Natural killer cell (primary cell): ENCODE data around the gene KRT32. TPM values are rescaled to one million over a fixed set of nuclear protein-coding genes. Genes with fewer than 3 reads are reported as not detected.

Source experiments
- ATAC-seq, 3 donors: fragments of 150-1000 bp in 2 of 3; fragments of 200-7000 bp in 1 of 3; cut with Tn5 transposase; 1 replicate in 1 of 3; 2 replicates in 2 of 3; pipeline ENCODE4 v1.10.0; 2021; ENCODE audit warnings: mild to moderate bottlenecking in 2 of 3, moderate library complexity in 2 of 3
- DNase-seq, 2 donors: peaks; one replicate each; pipeline versions ENCODE4 v3.0.0 to v3.0.0-alpha.2; 2013 to 2021; ENCODE audit warnings: mixed read lengths in 1 of 2
- H3K27ac ChIP-seq: one replicate; pipeline ENCODE4 v1.5.1; 2013; ENCODE audit warnings: mild to moderate bottlenecking, low read length
- H3K27me3 ChIP-seq: one replicate; pipeline ENCODE4 v1.6.1; 2013; ENCODE audit warnings: low read length; ENCODE audit not compliant: control insufficient read depth, insufficient read depth
- H3K36me3 ChIP-seq: one replicate; pipeline ENCODE4 v1.6.1; 2013; ENCODE audit warnings: low read length; ENCODE audit not compliant: control insufficient read depth, insufficient read depth
- H3K4me1 ChIP-seq: one replicate; pipeline ENCODE4 v1.6.1; 2013; ENCODE audit warnings: low read length; ENCODE audit not compliant: control insufficient read depth, insufficient read depth
- H3K4me3 ChIP-seq: one replicate; pipeline ENCODE4 v1.5.1; 2013; ENCODE audit warnings: low read length
- H3K9me3 ChIP-seq: one replicate; pipeline ENCODE4 v1.6.1; 2013; ENCODE audit warnings: low read length; ENCODE audit not compliant: control insufficient read depth, insufficient read depth
- H3K27ac Mint-ChIP-seq, 2 donors: one replicate each; pipeline ENCODE4 v1.8.0; 2022; ENCODE audit warnings: mild to moderate bottlenecking in 2 of 2, mixed read lengths in 2 of 2, moderate library complexity in 1 of 2
- H3K27me3 Mint-ChIP-seq, 2 donors: one replicate each; pipeline ENCODE4 v1.8.0; 2022; ENCODE audit warnings: low read depth in 2 of 2, mixed read lengths in 2 of 2
- H3K36me3 Mint-ChIP-seq: one replicate; pipeline ENCODE4 v1.8.0; 2022; ENCODE audit warnings: mixed read lengths
- H3K4me1 Mint-ChIP-seq, 2 donors: one replicate each; pipeline ENCODE4 v1.8.0; 2022; ENCODE audit warnings: mixed read lengths in 2 of 2
- H3K4me3 Mint-ChIP-seq: one replicate; pipeline ENCODE4 v1.8.0; 2022; ENCODE audit warnings: mild to moderate bottlenecking, moderate library complexity, mixed read lengths
- H3K9me3 Mint-ChIP-seq, 2 donors: one replicate each; pipeline ENCODE4 v1.8.0; 2022; ENCODE audit warnings: mixed read lengths in 2 of 2
- CTCF ChIP-seq: fragments of 200-600 bp; IDR thresholded peaks from one replicate; pipeline ENCODE4 v1.8.0; 2022; ENCODE audit warnings: antibody characterized with exemption
- WGBS: methylation state at CpG from one replicate; pipeline ENCODE4 v1.1.7; 2013; ENCODE audit warnings: missing lambda C conversion rate; ENCODE audit not compliant: insufficient coverage; 5-methylcytosine and 5-hydroxymethylcytosine counted together
- intact Hi-C: fragments of 100-400 bp; cut with micrococcal nuclease; formaldehyde crosslinking; loops from one replicate; pipeline ENCODE4 v1.14.2; 2022
- total RNA-seq, 4 donors: library from RNA; stranded (reverse); fragments of 120-200 nt in 1 of 4; gene quantifications; one replicate each; pipeline versions ENCODE4 v1.2.3 to v1.2.4, GENCODE V29; 2013 to 2022

KRT32 gene
- total RNA-seq, 3 donors from 2014 or later (not counting 1 experiment from before 2014, with no cell fraction given) = not detected

DNA sequence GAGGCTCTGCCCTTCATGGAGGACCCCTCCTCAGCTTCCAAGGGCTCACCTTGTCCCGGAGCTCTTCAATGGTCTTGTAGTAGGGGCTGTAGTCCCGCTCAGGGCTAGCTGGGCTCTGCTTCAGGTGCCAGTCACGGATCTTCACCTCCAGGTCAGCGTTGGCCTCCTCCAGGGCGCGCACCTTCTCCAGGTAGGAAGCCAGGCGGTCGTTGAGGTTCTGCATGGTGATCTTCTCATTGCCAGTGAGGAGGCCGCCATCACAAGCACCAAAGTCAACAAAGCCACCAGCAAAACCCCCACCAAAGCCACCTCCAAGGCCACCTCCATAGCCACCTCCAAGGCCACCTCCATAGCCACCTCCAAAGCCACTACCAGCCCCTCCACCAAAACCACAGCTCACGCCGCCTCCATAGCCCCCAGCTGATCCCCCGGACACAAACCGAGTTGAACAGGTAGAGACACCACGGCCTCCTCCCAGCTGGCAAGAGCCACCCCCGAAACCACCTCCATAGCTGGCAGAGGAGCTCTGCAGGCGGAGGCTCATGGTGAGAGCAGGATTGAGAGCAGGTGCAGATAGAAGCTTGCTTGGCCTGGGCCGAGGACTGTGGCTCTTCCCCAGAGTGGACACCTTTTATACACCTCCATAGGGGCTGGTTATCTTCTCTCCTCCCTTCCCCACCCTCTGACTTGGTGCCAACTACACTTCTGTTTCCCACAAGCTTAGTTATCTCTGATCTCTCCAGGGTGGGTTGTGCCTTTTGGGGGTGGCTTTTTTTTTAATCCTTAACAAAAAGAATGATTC lies 38.0 kb upstream of the KRT32 start, which contains the start of gene KRT13:
Gene KRT13 (minus strand): TSS at position 606 of the 802 bp plus-strand sequence. CDS start 62 bp downstream, at position 544.
- H3K27ac Mint-ChIP-seq = no peak within 1 kb of the TSS
- H3K4me1 Mint-ChIP-seq = no peaks in the 10 kb centered on the region
- Histone ChIP-seq H3K36me3 (no peaks in the 10 kb centered on the region), H3K9me3 (no peaks in the 10 kb centered on the region), H3K4me1 (no peaks in the 10 kb centered on the region), H3K27me3 (no peaks in the 10 kb centered on the region), H3K27ac (no peak within 1 kb of the TSS), H3K4me3 (no peak within 1 kb of the TSS)
- no peaks in the 10 kb centered on the region for H3K9me3 Mint-ChIP-seq
- peaks cover 0 to 6% of the 10 kb centered on the region in 2 donors for H3K27me3 Mint-ChIP-seq
- no peak within 1 kb of the TSS for H3K4me3 Mint-ChIP-seq
- no peak for DNase-seq
- 84% methylated on average over 17 of the region's 17 CpGs for WGBS
- no peaks in the 10 kb centered on the region for H3K36me3 Mint-ChIP-seq
- intact Hi-C loops = no loop called here
- no peak for ATAC-seq
- TF ChIP-seq CTCF = no peak

- no peak for ATAC-seq
- no peaks in the 10 kb centered on the region for H3K36me3 ChIP-seq
- no peaks in the 10 kb centered on the region for H3K27me3 ChIP-seq
- DNase-seq = no peak
- no peaks in the 10 kb centered on the region for H3K9me3 ChIP-seq
- intact Hi-C loops = no loop called here
- H3K36me3 Mint-ChIP-seq = no peaks in the 10 kb centered on the region
- H3K27ac Mint-ChIP-seq = no peak overlapping the region
- peaks cover 8 to 14% of the 10 kb centered on the region in 2 donors for H3K27me3 Mint-ChIP-seq
- WGBS = 84% methylated on average over 7 of the region's 8 CpGs
- H3K4me1 Mint-ChIP-seq = no peaks in the 10 kb centered on the region
- H3K4me1 ChIP-seq = no peaks in the 10 kb centered on the region
- no peak overlapping the region for H3K4me3 ChIP-seq
- H3K4me3 Mint-ChIP-seq = no peak overlapping the region
- no peak for TF ChIP-seq CTCF
- H3K27ac ChIP-seq = no peak overlapping the region
- no peaks in the 10 kb centered on the region for H3K9me3 Mint-ChIP-seq
Observed at GRCh38 chr17:41504246-41504977, 37.2 kb upstream of the KRT32 start.

GRCh38 chr17:41503202-41503601 lies 36.0 kb upstream of the KRT32 start:
- Mint-ChIP-seq H3K27ac (no peak overlapping the region), H3K27me3 (peaks cover 12 to 20% of the 10 kb centered on the region in 2 donors), H3K4me1 (no peaks in the 10 kb centered on the region), H3K9me3 (no peaks in the 10 kb centered on the region), H3K36me3 (no peaks in the 10 kb centered on the region), H3K4me3 (no peak overlapping the region)
- no peaks in the 10 kb centered on the region for H3K9me3 ChIP-seq
- intact Hi-C loops = no loop called here
- no peak overlapping the region for H3K27ac ChIP-seq
- no peak for TF ChIP-seq CTCF
- H3K4me3 ChIP-seq = no peak overlapping the region
- peaks cover 4% of the 10 kb centered on the region for H3K4me1 ChIP-seq
- WGBS = 86% methylated on average over 4 of the region's 9 CpGs
- H3K27me3 ChIP-seq = no peaks in the 10 kb centered on the region
- DNase-seq (no peak), ATAC-seq (no peak)
- no peaks in the 10 kb centered on the region for H3K36me3 ChIP-seq
